CD8-positive, alpha-beta memory T cell (primary cell): ENCODE data around the gene TNIP2. TPM values are rescaled to one million over a fixed set of nuclear protein-coding genes. Genes with fewer than 3 reads are reported as not detected.
A peak's percentile ranks its signal among the peaks of the same experiment; 100 is the strongest.

Source experiments
- CTCF ChIA-PET: fragments of 350-600 bp; sonication (Branson Sonifier 250); formaldehyde crosslinking; loops from one replicate; lab custom pipeline; 2021; ENCODE audit warnings: antibody characterized with exemption; lab: Charles Lee
- POLR2A ChIA-PET: fragments of 350-600 bp; sonication (Branson Sonifier 250); formaldehyde crosslinking; loops from one replicate; lab custom pipeline; 2021; ENCODE audit warnings: antibody characterized with exemption; lab: Charles Lee
- DNase-seq, 5 donors: peaks; one replicate each; pipeline versions ENCODE4 v3.0.0 to v3.0.0-alpha.2; 2020 to 2022; ENCODE audit warnings: mixed read lengths in 1 of 5
- H3K27ac ChIP-seq: one replicate; pipeline ENCODE4 v1.7.0; 2013; ENCODE audit warnings: low read depth, mild to moderate bottlenecking, low read length, moderate library complexity
- H3K27me3 ChIP-seq: 2 replicates; pipeline ENCODE4 v1.7.0; 2013; ENCODE audit warnings: low read length, mild to moderate bottlenecking; ENCODE audit not compliant: insufficient read depth, poor library complexity, severe bottlenecking
- H3K36me3 ChIP-seq: 2 replicates; pipeline ENCODE4 v1.7.0; 2013; ENCODE audit warnings: mild to moderate bottlenecking, low read length, moderate library complexity; ENCODE audit not compliant: insufficient read depth
- H3K4me1 ChIP-seq: 2 replicates; pipeline ENCODE4 v1.7.0; 2013; ENCODE audit warnings: mild to moderate bottlenecking, low read length, moderate library complexity; ENCODE audit not compliant: insufficient read depth
- H3K4me3 ChIP-seq: 2 replicates; pipeline ENCODE4 v1.7.0; 2013; ENCODE audit warnings: mild to moderate bottlenecking, low read length
- H3K9me3 ChIP-seq: 2 replicates; pipeline ENCODE4 v1.7.0; 2013; ENCODE audit warnings: mild to moderate bottlenecking, low read length
- H3K27ac Mint-ChIP-seq, 8 donors: one replicate each; pipeline ENCODE4 v1.8.0; 2020 to 2021; ENCODE audit warnings: mixed read lengths in 8 of 8, mild to moderate bottlenecking in 6 of 8, inconsistent platforms in 3 of 8, moderate library complexity in 3 of 8
- H3K27me3 Mint-ChIP-seq, 2 donors: one replicate each; pipeline ENCODE4 v1.8.0; 2020 to 2021; ENCODE audit warnings: mixed read lengths in 2 of 2, mild to moderate bottlenecking in 1 of 2, moderate library complexity in 1 of 2
- H3K36me3 Mint-ChIP-seq, 3 donors: one replicate each; pipeline ENCODE4 v1.8.0; 2020 to 2021; ENCODE audit warnings: mixed read lengths in 3 of 3, inconsistent platforms in 1 of 3, mild to moderate bottlenecking in 1 of 3
- H3K4me1 Mint-ChIP-seq, 3 donors: one replicate each; pipeline ENCODE4 v1.8.0; 2020 to 2021; ENCODE audit warnings: mixed read lengths in 3 of 3, inconsistent platforms in 1 of 3, mild to moderate bottlenecking in 1 of 3
- H3K4me3 Mint-ChIP-seq, 7 donors: one replicate each; pipeline ENCODE4 v1.8.0; 2020 to 2021; ENCODE audit warnings: mixed read lengths in 7 of 7, mild to moderate bottlenecking in 6 of 7, moderate library complexity in 4 of 7, inconsistent platforms in 2 of 7
- H3K9me3 Mint-ChIP-seq, 5 donors: one replicate each; pipeline ENCODE4 v1.8.0; 2020 to 2022; ENCODE audit warnings: mixed read lengths in 5 of 5, mild to moderate bottlenecking in 3 of 5, moderate library complexity in 2 of 5, inconsistent platforms in 1 of 5
- polyA plus RNA-seq: library from polyadenylated mRNA; unstranded; fragments of 300-500 nt; fragmentation: Illumina TruSeq; gene quantifications from one replicate; pipeline ENCODE4 v1.2.3, GENCODE V29; 2021
- total RNA-seq, 2 experiments: library from RNA; stranded (reverse); gene quantifications; one replicate each; pipeline ENCODE4 v1.2.3, GENCODE V29; 2021

TNIP2 gene
- total and polyA plus RNA-seq, 3 experiments from 2014 or later: 57.4 to 92.3 (median 87.7) TPM

- no peaks in the 10 kb centered on the region for H3K36me3 ChIP-seq
- no peaks in the 10 kb centered on the region for H3K9me3 ChIP-seq
- peak overlapping the region in 2 of 7 donors; percentile 23 to 24 for H3K4me3 Mint-ChIP-seq
- H3K9me3 Mint-ChIP-seq: no peaks in the 10 kb centered on the region
- H3K4me3 ChIP-seq: no peak overlapping the region
- H3K4me1 Mint-ChIP-seq: peaks cover 39 to 64% (median 43%) of the 10 kb centered on the region in 3 donors
- no peak for DNase-seq
- H3K27me3 Mint-ChIP-seq: no peaks in the 10 kb centered on the region
- no peak overlapping the region for H3K27ac ChIP-seq
- ChIA-PET CTCF (interaction anchor here (1.0 kb wide), 1 partner anchor 31 kb away, joined by 3 read pairs; no protein-coding TSS in a partner anchor), POLR2A (no interaction called here)
- H3K27me3 ChIP-seq: no peaks in the 10 kb centered on the region
- no peaks in the 10 kb centered on the region for H3K36me3 Mint-ChIP-seq
- no peak overlapping the region for H3K27ac Mint-ChIP-seq
- peaks cover 52% of the 10 kb centered on the region for H3K4me1 ChIP-seq
These were observed 39.3 kb upstream of the TNIP2 start for GRCh38 chr4:2795300-2795892.

GRCh38 chr4:2794486-2795299, 38.6 kb upstream of the TNIP2 start:
- peaks cover 45% of the 10 kb centered on the region for H3K4me1 ChIP-seq

DNA sequence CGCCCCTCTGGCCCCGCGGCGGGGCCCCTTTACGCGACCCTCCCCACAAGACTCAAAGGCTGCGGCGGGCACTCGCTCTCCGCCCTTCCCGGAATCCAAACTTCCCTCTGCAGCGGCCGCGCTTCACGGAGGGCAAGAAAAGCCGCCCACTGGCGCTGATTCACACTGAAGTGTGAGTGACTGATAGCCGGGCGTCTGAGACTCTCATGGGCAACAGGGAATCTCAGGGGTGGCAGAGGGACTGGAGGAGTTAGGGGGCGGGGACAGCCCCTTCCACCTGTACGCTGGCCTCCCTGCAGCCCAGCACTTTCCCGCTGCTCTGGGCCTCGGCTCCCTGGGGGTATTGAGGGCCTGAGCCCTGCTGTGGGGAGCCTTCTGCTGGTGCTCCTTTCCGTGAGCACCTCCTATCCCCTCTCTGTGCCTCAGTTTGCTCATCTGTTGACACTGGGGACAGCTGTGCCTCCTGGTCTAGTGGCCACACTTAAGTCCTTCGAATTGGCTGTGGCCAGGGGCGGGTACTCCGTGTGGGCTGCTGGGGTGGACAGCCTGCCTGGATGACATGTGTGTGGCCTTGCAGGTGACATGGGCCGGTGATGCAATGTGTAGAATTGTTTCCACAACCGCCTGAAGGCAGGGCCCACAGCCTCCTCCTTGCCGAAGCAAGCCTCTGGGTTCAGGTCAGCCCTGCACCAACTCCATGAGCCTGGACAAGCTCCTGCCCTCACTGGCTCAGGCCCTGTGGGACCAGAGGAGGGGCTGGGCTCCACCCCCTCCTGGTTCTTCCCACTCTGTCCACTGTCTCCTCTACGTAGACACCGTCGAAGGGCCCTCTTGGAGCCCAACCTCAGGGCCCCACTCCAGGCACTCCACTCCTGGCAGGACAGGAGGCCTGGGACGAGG, 37.7 kb upstream of the TNIP2 start:
- Histone ChIP-seq H3K36me3 (no peaks in the 10 kb centered on the region), H3K27ac (peak overlapping the region; percentile 33), H3K4me3 (peak overlapping the region; percentile 48), H3K9me3 (no peaks in the 10 kb centered on the region), H3K4me1 (peaks cover 37% of the 10 kb centered on the region), H3K27me3 (no peaks in the 10 kb centered on the region)
- Mint-ChIP-seq H3K4me1 (peaks cover 43 to 68% (median 44%) of the 10 kb centered on the region in 3 donors), H3K9me3 (no peaks in the 10 kb centered on the region), H3K4me3 (peak overlapping the region; percentile 56 to 94 (median 85)), H3K27me3 (no peaks in the 10 kb centered on the region), H3K36me3 (no peaks in the 10 kb centered on the region), H3K27ac (peak overlapping the region in 6 of 8 donors; percentile 63 to 90 (median 82))
- ChIA-PET POLR2A (interaction anchor here (0.5 kb wide), 1 partner anchor 30 kb away, joined by 4 read pairs; no protein-coding TSS in a partner anchor), CTCF (no interaction called here)
- peak in 1 of 5 donors; percentile 51 for DNase-seq

More at GRCh38 chr4:2794486-2795299, 38.6 kb upstream of the TNIP2 start:
- Histone ChIP-seq H3K4me3 (no peak overlapping the region), H3K36me3 (no peaks in the 10 kb centered on the region), H3K9me3 (no peaks in the 10 kb centered on the region), H3K27ac (no peak overlapping the region), H3K27me3 (no peaks in the 10 kb centered on the region)
- Mint-ChIP-seq H3K27ac (peak overlapping the region in 1 of 8 donors; percentile 68), H3K27me3 (no peaks in the 10 kb centered on the region), H3K4me3 (peak overlapping the region in 6 of 7 donors; percentile 82 to 94 (median 86)), H3K9me3 (no peaks in the 10 kb centered on the region), H3K36me3 (no peaks in the 10 kb centered on the region), H3K4me1 (peaks cover 40 to 67% (median 40%) of the 10 kb centered on the region in 3 donors)
- ChIA-PET CTCF (interaction anchor here (1.0 kb wide), 1 partner anchor 31 kb away, joined by 3 read pairs; no protein-coding TSS in a partner anchor), POLR2A (interaction anchor here (0.5 kb wide), 1 partner anchor 30 kb away, joined by 4 read pairs; no protein-coding TSS in a partner anchor)
- no peak for DNase-seq

GRCh38 chr4:2792711-2793585, 36.8 kb upstream of the TNIP2 start, which contains the start of gene SH3BP2:
Gene SH3BP2, plus strand, starts transcription at chr4:2793085. Its CDS starts 27,533 bp downstream, at chr4:2820618.
- H3K27ac ChIP-seq: peak within 1 kb of the TSS; percentile 33
- no peaks in the 10 kb centered on the region for H3K27me3 ChIP-seq
- peak; percentile 50 to 76 (median 60) for DNase-seq
- peaks cover 37% of the 10 kb centered on the region for H3K4me1 ChIP-seq
- H3K36me3 Mint-ChIP-seq: no peaks in the 10 kb centered on the region
- H3K4me3 ChIP-seq: peak within 1 kb of the TSS; percentile 48
- H3K9me3 Mint-ChIP-seq: no peaks in the 10 kb centered on the region
- H3K27me3 Mint-ChIP-seq: no peaks in the 10 kb centered on the region
- peaks cover 38 to 68% (median 41%) of the 10 kb centered on the region in 3 donors for H3K4me1 Mint-ChIP-seq
- H3K9me3 ChIP-seq: no peaks in the 10 kb centered on the region
- peak within 1 kb of the TSS; percentile 56 to 94 (median 85) for H3K4me3 Mint-ChIP-seq
- H3K36me3 ChIP-seq: no peaks in the 10 kb centered on the region
- ChIA-PET POLR2A (interaction anchor here (0.7 kb wide), 1 partner anchor 12 kb away, joined by 3 read pairs; no protein-coding TSS in a partner anchor), CTCF (no interaction called here)
- H3K27ac Mint-ChIP-seq: peak within 1 kb of the TSS in 7 of 8 donors; percentile 32 to 90 (median 79)

DNA sequence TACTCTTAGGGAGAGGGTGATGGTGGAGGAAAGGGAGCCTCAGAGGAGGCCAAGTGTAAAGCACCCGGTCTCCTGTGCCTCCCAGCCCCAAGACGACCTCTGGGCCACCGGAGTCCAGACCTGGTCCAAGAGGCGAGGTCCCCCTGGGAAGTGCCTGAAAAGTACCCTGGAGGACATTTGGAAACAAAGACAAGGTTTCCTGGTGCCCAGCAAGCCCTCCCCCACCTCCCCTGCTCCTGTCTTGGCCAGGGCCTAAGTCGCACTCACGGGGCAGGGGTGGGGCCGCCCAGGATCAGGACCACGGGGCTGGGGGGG, 36.2 kb upstream of the TNIP2 start:
- Histone ChIP-seq H3K27me3 (no peaks in the 10 kb centered on the region), H3K27ac (no peak overlapping the region), H3K36me3 (no peaks in the 10 kb centered on the region), H3K4me3 (no peak overlapping the region), H3K4me1 (peaks cover 37% of the 10 kb centered on the region), H3K9me3 (no peaks in the 10 kb centered on the region)
- CTCF ChIA-PET: no interaction called here
- Mint-ChIP-seq H3K36me3 (no peaks in the 10 kb centered on the region), H3K4me3 (peak overlapping the region in 6 of 7 donors; percentile 24 to 82 (median 37)), H3K27ac (peak overlapping the region in 2 of 8 donors; percentile 41 to 50), H3K4me1 (peaks cover 39 to 69% (median 41%) of the 10 kb centered on the region in 3 donors), H3K27me3 (no peaks in the 10 kb centered on the region), H3K9me3 (no peaks in the 10 kb centered on the region)
- POLR2A ChIA-PET: no interaction called here
- DNase-seq: peak in 1 of 5 donors; percentile 39

DNA sequence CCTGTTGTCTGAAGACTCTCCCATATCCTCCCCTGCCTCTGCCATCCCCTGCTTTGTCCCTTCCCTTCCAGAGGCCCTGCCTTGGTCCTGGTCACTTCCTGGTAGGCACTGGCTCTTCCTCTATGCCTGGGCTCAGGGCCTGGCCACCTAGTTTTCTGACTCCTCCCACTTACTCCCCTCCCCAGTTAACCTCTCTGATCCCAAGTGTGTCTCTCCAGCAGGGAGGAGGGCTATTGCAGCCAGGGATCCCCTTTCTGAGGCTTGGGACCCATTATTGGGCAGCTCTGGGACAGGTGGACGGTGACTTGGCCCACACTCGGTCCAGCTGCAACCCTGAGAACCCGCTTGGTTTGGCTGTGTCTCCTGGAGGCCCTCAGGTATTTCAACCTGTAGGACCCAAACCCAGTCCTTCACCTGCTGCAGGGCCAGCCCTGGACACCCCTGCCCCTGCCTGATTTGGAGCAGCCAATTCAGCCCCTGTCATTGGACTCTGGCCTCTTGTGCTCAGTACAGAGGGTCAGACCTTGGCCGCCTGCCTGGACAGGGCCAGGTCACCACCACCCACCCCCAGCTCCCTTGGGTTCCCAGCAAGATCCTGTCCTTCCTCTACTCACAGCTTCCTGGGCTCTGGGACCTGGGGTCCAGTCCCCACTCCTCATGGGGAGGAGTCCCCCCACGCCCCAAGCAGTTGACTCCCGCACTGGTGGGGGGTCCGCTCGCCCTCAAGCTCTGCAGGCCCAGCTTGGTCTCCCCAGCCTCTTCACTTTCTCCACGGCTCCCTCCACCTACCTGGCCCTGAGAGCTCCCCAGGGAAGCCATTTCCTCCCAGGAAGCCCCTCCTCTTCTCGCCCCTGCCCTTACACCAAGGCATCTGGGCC, 35.6 kb upstream of the TNIP2 start:
- Histone ChIP-seq H3K27me3 (no peaks in the 10 kb centered on the region), H3K27ac (no peak overlapping the region), H3K9me3 (no peaks in the 10 kb centered on the region), H3K4me3 (no peak overlapping the region), H3K36me3 (no peaks in the 10 kb centered on the region), H3K4me1 (peaks cover 42% of the 10 kb centered on the region)
- H3K4me3 Mint-ChIP-seq: peak overlapping the region; percentile 24 to 82 (median 45)
- no peaks in the 10 kb centered on the region for H3K36me3 Mint-ChIP-seq
- peaks cover 44 to 75% (median 46%) of the 10 kb centered on the region in 3 donors for H3K4me1 Mint-ChIP-seq
- DNase-seq: no peak
- H3K9me3 Mint-ChIP-seq: no peaks in the 10 kb centered on the region
- CTCF ChIA-PET: no interaction called here
- H3K27me3 Mint-ChIP-seq: no peaks in the 10 kb centered on the region
- POLR2A ChIA-PET: no interaction called here
- peak overlapping the region in 7 of 8 donors; percentile 32 to 76 (median 50) for H3K27ac Mint-ChIP-seq
